Measurements from ENCODE around the gene OXCT1. TPM values are rescaled to one million over a fixed set of nuclear protein-coding genes. Genes with fewer than 3 reads are reported as not detected.

The OXCT1 gene
- total and polyA plus RNA-seq, 2 of the 8 experiments (the other 6 are each of a cell fraction or from before 2014, with no cell fraction given) = 10.1 to 28.2 TPM

DNA sequence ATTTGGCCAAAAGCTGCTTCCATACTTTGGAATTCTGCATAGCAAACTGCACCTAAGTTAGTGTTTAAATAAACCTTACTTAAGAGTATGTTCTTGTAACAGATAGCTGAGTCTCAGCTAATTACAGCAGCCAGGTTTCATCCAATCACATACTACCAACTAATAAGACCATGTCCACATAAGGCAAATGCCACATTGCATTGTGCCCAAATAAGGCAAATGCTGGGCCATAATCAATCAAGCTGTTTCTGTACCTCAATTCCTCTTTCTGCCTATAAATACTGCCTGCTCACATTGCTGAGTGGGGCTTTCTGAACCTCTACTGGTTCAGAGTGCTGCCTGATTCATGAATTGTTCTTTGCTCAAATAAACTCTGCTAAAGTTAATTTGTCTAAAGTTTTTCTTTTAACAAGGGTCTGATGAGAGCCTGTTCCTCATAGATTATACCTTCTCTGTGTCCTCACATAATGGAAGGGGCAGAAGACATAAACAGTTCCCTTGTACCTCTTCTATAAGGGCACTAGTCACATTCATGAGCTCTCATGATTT is 4.4 kb upstream of the OXCT1 start:
- Histone ChIP-seq H3K14ac (ENCODE audit: insufficient read length) (no peak overlapping the region), H2BK5ac (ENCODE audit: low read depth, low read length) (no peak overlapping the region), H3K18ac (ENCODE audit: extremely low read depth, low read length) (no peak overlapping the region), H2AK5ac (ENCODE audit: low read depth, low read length) (no peak overlapping the region), H3K36me3 (ENCODE audit: control insufficient read depth in 2 of 4, insufficient read depth in 4 of 4, low read length in 3 of 4) (no peaks in the 10 kb centered on the region), H3K4ac (replicated peaks; ENCODE audit: insufficient read length, low read depth, low read length) (no peak overlapping the region), H3K9ac (replicated peaks in 1 of 4; ENCODE audit: extremely low read depth in 1 of 4, low read depth in 3 of 4, low read length in 3 of 4) (no peak overlapping the region), H4K5ac (ENCODE audit: insufficient read length, low read depth, low read length) (no peak overlapping the region), H2BK20ac (ENCODE audit: low read length) (no peak overlapping the region), H3K23me2 (ENCODE audit: low read depth, low read length) (peaks cover 8% of the 10 kb centered on the region; the same call in 1 of the 2 replicates), H3K27me3 (replicated peaks in 1 of 4; ENCODE audit: control insufficient read depth in 3 of 4, extremely low read depth in 1 of 4, insufficient read depth in 3 of 4, low read length in 3 of 4) (peaks cover 0 to 13% (median 3%) of the 10 kb centered on the region in 4 experiments; a peak in 4 of 7 replicates), H2BK120ac (replicated peaks; ENCODE audit: low read depth, low read length) (no peak overlapping the region), H4K91ac (replicated peaks; ENCODE audit: insufficient read length, low read length) (no peak overlapping the region), H3K27ac (ENCODE audit: low read depth, low read length) (no peak overlapping the region), H3K79me2 (ENCODE audit: control insufficient read depth in 1 of 2, insufficient read depth in 2 of 2, low read length in 2 of 2) (no peaks in the 10 kb centered on the region), H4K20me1 (replicated peaks in 1 of 2; ENCODE audit: control insufficient read depth in 1 of 2, insufficient read depth in 2 of 2, low read length in 2 of 2) (no peaks in the 10 kb centered on the region), H3K9me3 (ENCODE audit: insufficient read depth in 2 of 2, low read depth in 1 of 2, low read length in 1 of 2) (no peaks in the 10 kb centered on the region), H3K23ac (ENCODE audit: insufficient read length) (no peak overlapping the region), H4K8ac (ENCODE audit: extremely low read depth, insufficient read depth, low read length) (no peak overlapping the region), H3K4me3 (ENCODE audit: extremely low read depth in 1 of 4, insufficient read depth in 2 of 4, low read depth in 3 of 4, low read length in 4 of 4) (no peak overlapping the region), H2BK12ac (ENCODE audit: low read depth, low read length) (no peak overlapping the region), H3K56ac (replicated peaks; ENCODE audit: insufficient read length, low read depth, low read length) (no peak overlapping the region), H3K79me1 (ENCODE audit: low read depth, low read length) (no peaks in the 10 kb centered on the region), H2BK15ac (ENCODE audit: low read length) (no peak overlapping the region), H2AFZ (ENCODE audit: low read length) (no peak overlapping the region), H3K4me1 (replicated peaks in 1 of 4; ENCODE audit: control insufficient read depth in 3 of 4, insufficient read depth in 4 of 4, low read length in 3 of 4) (peaks cover 0 to 6% (median 1%) of the 10 kb centered on the region in 4 experiments; a peak in 3 of 7 replicates), H3K4me2 (ENCODE audit: insufficient read depth in 1 of 2, low read depth in 2 of 2, low read length in 2 of 2) (no peak overlapping the region)
- ChIA-PET POLR2A (ENCODE audit: partially characterized antibody) (no interaction called here), CTCF (ENCODE audit: partially characterized antibody) (interaction anchor here (1.4 kb wide), 1 partner anchor 18 kb away, joined by 4 read pairs; no protein-coding TSS in a partner anchor)
- FAIRE-seq (no peak), DNase-seq (ENCODE audit: low read depth in 1 of 2, low spot score in 2 of 2) (no peak)
- TF ChIP-seq RBBP5 (IDR thresholded peaks at IDR 0.05; ENCODE audit: borderline replicate concordance, low read depth, low read length) (no peak), SP2 (IDR thresholded peaks at IDR 0.05; ENCODE audit: low read length) (no peak), RAD21 (IDR thresholded peaks at IDR 0.05 in 1 of 2, conservative IDR thresholded peaks at IDR 0.05 in 1 of 2; ENCODE audit: low read depth in 2 of 2, low read length in 2 of 2) (no peak), SUZ12 (IDR thresholded peaks at IDR 0.05; ENCODE audit: low read length) (no peak), NANOG (IDR thresholded peaks at IDR 0.05; ENCODE audit: insufficient read depth, low read depth, low read length, poor library complexity, severe bottlenecking) (no peak), MAFK (IDR thresholded peaks at IDR 0.05; ENCODE audit: low read depth, low read length) (no peak), TEAD4 (IDR thresholded peaks at IDR 0.05; ENCODE audit: low read depth, low read length) (no peak), POU5F1 (IDR thresholded peaks at IDR 0.05; ENCODE audit: low read depth, low read length) (no peak), KDM5A (IDR thresholded peaks at IDR 0.05; ENCODE audit: low read length) (no peak), CHD1 (IDR thresholded peaks at IDR 0.05; ENCODE audit: low read depth, low read length) (no peak)

Data from H1 (cell line).